Kidney (tissue), 14 donors: Measurements from ENCODE around the gene GDF9. TPM values are rescaled to one million over a fixed set of nuclear protein-coding genes. Genes with fewer than 3 reads are reported as not detected.
"Not testable (repeated sequence)": the region's sequence is repeated elsewhere in the genome, so short reads cannot be mapped to it uniquely, and the experiment has no call there.

Source experiments
- DNase-seq, 5 donors: peaks; one replicate each; pipeline ENCODE4 v3.0.0-alpha.2; 2013 to 2020
- FAIRE-seq: peaks from 2 replicates; lab custom pipeline; 2012; peaks lifted over from hg19 to GRCh38; lab: Jason Lieb, UNC
- H3K27ac ChIP-seq, 2 donors: one replicate each; pipeline ENCODE4 v1.7.0; 2013; ENCODE audit warnings: low read depth in 2 of 2, low read length in 2 of 2, inconsistent platforms in 1 of 2
- H3K27me3 ChIP-seq: one replicate; pipeline ENCODE4 v1.7.1; 2013; ENCODE audit warnings: low read length, inconsistent platforms; ENCODE audit not compliant: control insufficient read depth, insufficient read depth
- H3K36me3 ChIP-seq, 3 donors: one replicate each; pipeline versions ENCODE4 v1.7.0 to v1.7.1; 2013; ENCODE audit warnings: low read length in 3 of 3, control low read depth in 1 of 3, inconsistent platforms in 1 of 3; ENCODE audit not compliant: insufficient read depth in 3 of 3, control insufficient read depth in 2 of 3
- H3K4me1 ChIP-seq, 3 donors: one replicate each; pipeline versions ENCODE4 v1.7.0 to v1.7.1; 2013; ENCODE audit warnings: low read length in 3 of 3, inconsistent platforms in 1 of 3, low read depth in 1 of 3; ENCODE audit not compliant: control insufficient read depth in 2 of 3, insufficient read depth in 2 of 3
- H3K4me3 ChIP-seq, 3 donors: one replicate each; pipeline versions ENCODE4 v1.7.0 to v1.8.1; 2013; ENCODE audit warnings: low read length in 3 of 3, control low read depth in 1 of 3, inconsistent platforms in 1 of 3
- H3K9ac ChIP-seq, 3 donors: one replicate each; pipeline versions ENCODE4 v1.7.0 to v1.7.1; 2013; ENCODE audit warnings: low read length in 3 of 3, control low read depth in 1 of 3, inconsistent platforms in 1 of 3
- H3K9me3 ChIP-seq, 3 donors: one replicate each; pipeline versions ENCODE4 v1.7.0 to v1.7.1; 2013; ENCODE audit warnings: low read length in 3 of 3, control low read depth in 1 of 3, inconsistent platforms in 1 of 3; ENCODE audit not compliant: control insufficient read depth in 2 of 3, insufficient read depth in 1 of 3
- CTCF ChIP-seq: IDR thresholded peaks from 3 replicates; pipeline ENCODE4 v1.5.1; 2012; ENCODE audit warnings: mild to moderate bottlenecking, moderate library complexity, borderline replicate concordance; ENCODE audit not compliant: insufficient read depth; ENCODE audit errors: extremely low read depth
- intact Hi-C: fragments of 100-400 bp; cut with DNase I; formaldehyde crosslinking; loops from one replicate; pipeline ENCODE4 v1.11.1; 2022
- polyA plus RNA-seq: library from polyadenylated mRNA; stranded (reverse); fragments of 350-450 nt; fragmentation: Illumina TruSeq; extraction: RNeasy Lipid Tissue Mini Kit (QIAGEN cat#74804); gene quantifications from one replicate; pipeline ENCODE4 v1.2.3, GENCODE V29; 2014; ENCODE audit warnings: low read depth, low replicate concordance; ENCODE audit not compliant: insufficient read depth
- total RNA-seq: library from RNA; stranded (reverse); fragmentation: NEBNext Ultra II Directional; extraction: Animal tissue kit (Norgen Biotek cat#: 25700); gene quantifications from one replicate; pipeline ENCODE4 v1.2.1, GENCODE V29; 2021
- donor health status: control.
- donor health status: control.
- donor health status: control.
- donor health status: control.
- donor health status: control.
- donor health status: DM: yes; HTN: yes; CAD: no.
- donor health status: Normal renal cell carcinoma (clear cell type).

Gene GDF9
- total and polyA plus RNA-seq, 2 donors from 2014 or later: 0.88 TPM

- Histone ChIP-seq H3K4me3 (no peak overlapping the region), H3K36me3 (no peaks in the 10 kb centered on the region), H3K9me3 (no peaks in the 10 kb centered on the region), H3K9ac (no peak overlapping the region), H3K4me1 (peaks cover 0 to 3% (median 0%) of the 10 kb centered on the region in 3 donors), H3K27me3 (no peaks in the 10 kb centered on the region), H3K27ac (no peak overlapping the region)
- FAIRE-seq: no peak
- TF ChIP-seq CTCF: no peak
- intact Hi-C loops: no loop called here
- no peak for DNase-seq
These were observed 10.3 kb downstream of the GDF9 start for GRCh38 chr5:132856011-132856410.

GRCh38 chr5:132854992-132855391, 11.3 kb downstream of the GDF9 start:
- H3K9ac ChIP-seq, FAIRE-seq, H3K36me3 ChIP-seq, H3K27ac ChIP-seq, H3K27me3 ChIP-seq, H3K4me1 ChIP-seq, H3K9me3 ChIP-seq, H3K4me3 ChIP-seq, intact Hi-C loops, DNase-seq: not testable (repeated sequence)

DNA sequence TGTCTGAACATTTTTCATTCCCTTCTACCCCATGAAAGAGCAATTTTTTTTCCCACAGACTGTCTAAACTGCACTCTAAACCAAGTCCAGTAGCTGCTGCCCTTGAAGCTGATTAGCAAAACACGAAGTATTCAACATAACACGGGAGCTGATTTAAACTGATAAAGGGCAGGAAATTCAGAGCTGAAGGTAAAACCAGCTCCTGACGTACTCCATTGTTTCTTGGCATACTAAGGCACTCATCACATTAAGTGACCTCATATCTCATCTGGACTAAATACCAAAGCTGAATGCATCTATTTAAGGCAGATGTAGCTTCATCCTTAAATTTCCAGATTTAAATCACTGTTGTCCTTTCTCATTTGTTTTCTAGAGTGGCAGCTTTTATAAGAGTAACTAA, 12.0 kb downstream of the GDF9 start:
- DNase-seq (no peak), FAIRE-seq (no peak)
- no peak overlapping the region for H3K9ac ChIP-seq
- H3K4me3 ChIP-seq: no peak overlapping the region
- H3K27ac ChIP-seq: no peak overlapping the region
- no peaks in the 10 kb centered on the region for H3K27me3 ChIP-seq
- peaks cover 0 to 3% (median 0%) of the 10 kb centered on the region in 3 donors for H3K4me1 ChIP-seq
- no peaks in the 10 kb centered on the region for H3K36me3 ChIP-seq
- H3K9me3 ChIP-seq: no peaks in the 10 kb centered on the region
- TF ChIP-seq CTCF: no peak
- intact Hi-C loops: no loop called here

DNA sequence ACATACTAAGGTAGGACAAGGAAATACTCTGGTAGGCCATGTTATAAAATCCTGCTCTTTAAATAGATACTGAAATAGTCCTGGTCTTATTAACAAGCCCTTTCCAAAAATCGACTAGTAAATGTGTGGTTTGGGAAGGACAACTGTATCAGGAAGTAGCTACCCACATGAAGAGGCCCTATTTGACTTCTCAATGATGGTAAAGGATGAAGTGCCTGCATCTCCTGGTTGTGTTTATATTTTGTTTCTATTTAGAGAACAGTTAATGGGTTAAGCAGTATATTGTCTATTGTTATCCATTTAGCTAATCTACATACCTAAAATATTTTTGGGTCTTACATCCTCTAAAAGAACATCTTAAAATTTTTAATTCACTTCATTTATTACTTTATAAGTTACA, 12.5 kb downstream of the GDF9 start:
- Histone ChIP-seq H3K9ac (no peak overlapping the region), H3K27me3 (no peaks in the 10 kb centered on the region), H3K4me1 (peaks cover 0 to 3% (median 0%) of the 10 kb centered on the region in 3 donors), H3K27ac (no peak overlapping the region), H3K9me3 (no peaks in the 10 kb centered on the region), H3K4me3 (no peak overlapping the region), H3K36me3 (no peaks in the 10 kb centered on the region)
- DNase-seq (no peak), FAIRE-seq (peak; percentile 62)
- TF ChIP-seq CTCF: no peak
- intact Hi-C loops: no loop called here
